Skin epidermis (tissue), 12 donors: ENCODE measurements around the gene GJB5.
"Not testable (repeated sequence)": the region's sequence is repeated elsewhere in the genome, so short reads cannot be mapped to it uniquely, and the experiment has no call there.

Source experiments
- H3K27ac ChIP-seq, 21 experiments: fragments of 200-600 bp; sonication (generic) in 11 of 21; one replicate each; pipeline ENCODE4 v1.5.0; 2020; ENCODE audit warnings: mild to moderate bottlenecking in 3 of 21, inconsistent platforms in 2 of 21, moderate library complexity in 2 of 21
- H3K4me3 ChIP-seq, 7 experiments: fragments of 200-600 bp; sonication (generic) in 2 of 7; one replicate each; pipeline ENCODE4 v1.5.0; 2020; ENCODE audit warnings: inconsistent platforms in 2 of 7, mild to moderate bottlenecking in 2 of 7, moderate library complexity in 1 of 7

Gene GJB5

DNA sequence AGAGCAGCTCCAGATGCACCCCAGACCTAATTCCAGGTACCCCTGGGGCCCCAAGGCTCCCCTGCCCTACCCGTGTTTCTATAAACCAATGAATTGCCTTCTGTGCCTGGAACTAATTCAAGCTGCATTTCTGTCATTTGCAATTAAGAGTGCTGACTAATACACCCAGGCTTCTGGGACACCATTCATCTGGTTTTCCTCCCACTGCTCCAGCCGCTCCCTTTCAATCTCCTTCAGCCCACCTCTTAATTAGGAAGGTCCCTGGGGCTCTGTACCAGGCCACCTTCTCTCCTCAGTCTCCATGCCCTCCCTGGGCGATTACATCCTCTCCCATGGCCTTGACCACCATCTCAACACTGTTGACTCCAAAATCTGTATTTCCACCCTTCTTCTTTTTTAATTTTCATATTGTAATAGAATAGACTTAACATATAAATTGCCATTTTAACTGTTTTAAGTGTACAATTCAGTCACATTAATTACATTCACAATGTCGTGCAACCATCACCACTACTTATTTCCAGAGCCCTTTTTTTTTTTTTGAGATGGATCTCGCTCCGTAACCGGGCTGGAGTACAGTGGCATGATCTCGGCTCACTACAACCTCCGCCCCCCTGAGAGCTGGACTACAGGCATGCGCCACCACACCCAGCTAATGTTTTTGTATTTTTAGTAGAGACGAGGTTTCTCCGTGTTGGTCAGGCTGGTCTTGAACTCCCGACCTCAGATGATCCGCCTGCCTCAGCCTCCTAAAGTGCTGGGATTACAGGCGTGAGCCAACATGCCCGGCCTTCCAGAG is 16.9 kb downstream of the GJB5 start:
- Histone ChIP-seq H3K27ac (peak overlapping the region in 12 of 21 experiments; percentile 2 to 77 (median 60)), H3K4me3 (no peak overlapping the region)

DNA sequence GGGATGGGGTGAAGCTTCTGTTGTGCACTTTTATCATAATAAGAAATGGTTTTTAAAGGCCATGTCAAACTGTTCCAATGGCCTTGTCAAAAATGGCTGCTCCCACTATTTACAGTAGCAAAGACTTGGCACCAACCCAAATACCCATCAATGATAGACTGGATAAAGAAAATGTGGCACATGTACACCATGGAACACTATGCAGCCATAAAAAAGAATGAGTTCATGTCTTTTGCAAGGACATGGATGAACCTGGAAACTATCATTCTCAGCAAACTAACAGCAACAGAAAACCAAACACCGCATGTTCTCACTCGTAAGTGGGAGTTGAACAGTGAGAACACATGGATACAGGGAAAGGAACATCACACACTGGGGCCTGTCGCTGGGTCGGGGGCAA is 18.3 kb downstream of the GJB5 start:
- not testable (repeated sequence) for H3K4me3 ChIP-seq, H3K27ac ChIP-seq

- H3K27ac ChIP-seq = peak overlapping the region in 1 of 21 experiments; percentile 54
- no peak overlapping the region for H3K4me3 ChIP-seq
These were observed 20.1 kb downstream of the GJB5 start for GRCh38 chr1:34774957-34775356.

DNA sequence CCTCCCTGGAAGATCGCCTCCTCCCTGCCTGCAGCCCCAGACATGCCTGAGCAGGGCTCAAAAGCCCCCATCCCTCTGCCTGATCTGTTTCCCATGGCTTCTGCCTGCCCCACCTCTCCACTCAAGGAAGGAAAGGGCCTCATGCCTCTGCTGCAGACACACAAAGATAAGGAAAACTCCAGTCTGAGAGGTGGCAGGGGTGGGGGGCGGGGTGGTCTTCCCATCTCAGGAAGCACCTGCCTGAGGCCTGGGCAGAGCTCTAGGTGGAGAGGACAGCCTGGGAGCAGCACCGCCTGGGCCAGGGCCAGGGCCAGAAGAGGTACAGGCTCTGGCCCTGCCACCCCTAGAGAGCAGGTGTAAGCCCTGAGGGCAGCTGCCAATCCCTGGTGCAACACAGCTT is 22.1 kb downstream of the GJB5 start:
- no peak overlapping the region for H3K4me3 ChIP-seq
- peak overlapping the region in 7 of 21 experiments; percentile 32 to 66 (median 49) for H3K27ac ChIP-seq

DNA sequence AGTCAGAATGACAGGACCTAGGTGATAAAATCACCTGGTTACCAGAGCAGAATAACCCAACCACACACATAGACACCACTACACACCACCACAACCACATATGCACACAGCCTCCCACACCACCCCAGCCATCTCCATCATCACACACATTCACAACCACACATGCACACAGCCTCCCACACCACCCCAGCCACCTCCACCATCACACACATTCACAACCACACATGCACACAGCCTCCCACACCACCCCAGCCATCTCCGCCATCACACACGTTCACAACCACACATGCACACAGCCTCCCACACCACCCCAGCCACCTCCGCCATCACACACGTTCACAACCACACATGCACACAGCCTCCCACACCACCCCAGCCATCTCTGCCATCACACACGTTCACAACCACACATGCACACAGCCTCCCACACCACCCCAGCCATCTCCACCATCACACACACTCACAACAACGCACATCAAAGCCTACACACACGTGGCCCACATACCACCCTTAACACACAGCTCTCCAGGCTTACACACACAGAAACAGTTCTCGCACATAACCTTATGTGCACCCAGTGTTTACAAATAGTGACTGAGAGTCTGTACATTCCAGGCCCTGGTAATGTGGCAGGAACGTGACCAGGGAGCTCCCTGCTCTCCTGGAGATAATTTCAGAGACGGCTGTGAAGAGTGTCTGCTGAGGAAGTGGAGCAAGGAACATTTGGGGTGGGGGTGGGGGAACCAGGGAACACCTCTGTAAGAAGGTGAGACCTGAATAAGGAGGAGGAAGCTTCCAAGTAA is 22.9 kb downstream of the GJB5 start:
- H3K27ac ChIP-seq = peak overlapping the region in 4 of 21 experiments; percentile 6 to 66 (median 51)
- no peak overlapping the region for H3K4me3 ChIP-seq

DNA sequence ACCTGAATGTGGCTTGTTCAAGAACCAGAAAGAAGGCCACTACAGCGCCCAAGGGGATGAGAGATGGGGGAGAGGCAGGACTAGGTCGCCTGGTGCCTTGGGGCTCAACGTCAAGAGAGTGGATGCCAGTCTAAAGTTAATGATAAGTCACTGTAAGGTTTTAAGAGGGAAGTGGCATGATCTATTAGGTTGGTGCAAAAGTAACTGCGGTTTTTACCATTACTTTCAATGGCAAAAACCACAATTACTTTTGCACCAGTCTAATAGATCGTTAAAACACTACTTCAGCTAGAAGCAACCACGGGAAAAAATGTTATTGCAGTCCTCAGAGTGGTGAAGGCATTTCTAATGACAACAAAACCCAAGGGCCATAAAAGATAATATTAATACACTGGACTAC is 23.5 kb downstream of the GJB5 start:
- peak overlapping the region in 1 of 21 experiments; percentile 6 for H3K27ac ChIP-seq
- no peak overlapping the region for H3K4me3 ChIP-seq

DNA sequence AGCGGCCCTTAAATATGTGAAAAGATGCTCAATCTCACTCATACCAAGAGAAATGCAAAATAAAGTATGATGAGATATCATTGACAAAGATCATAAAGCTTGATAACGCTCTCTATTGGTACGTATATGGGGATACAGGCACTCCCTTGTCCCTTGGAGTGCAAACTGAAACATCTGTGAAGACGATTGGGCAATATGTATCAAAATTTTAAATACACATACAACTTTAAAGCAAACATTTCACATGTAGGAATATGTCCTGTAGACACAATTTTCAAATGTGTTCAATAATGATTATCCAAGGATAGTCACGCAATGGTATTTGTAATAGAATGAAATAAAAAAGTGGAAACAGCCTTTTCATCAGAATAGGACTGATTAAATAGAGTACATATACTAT is 24.2 kb downstream of the GJB5 start:
- peak overlapping the region in 2 of 21 experiments; percentile 27 to 99 for H3K27ac ChIP-seq
- no peak overlapping the region for H3K4me3 ChIP-seq

GRCh38 chr1:34779526-34779925 is 24.7 kb downstream of the GJB5 start:
- H3K27ac ChIP-seq = peak overlapping the region in 7 of 21 experiments; percentile 12 to 99 (median 42)
- no peak overlapping the region for H3K4me3 ChIP-seq

DNA sequence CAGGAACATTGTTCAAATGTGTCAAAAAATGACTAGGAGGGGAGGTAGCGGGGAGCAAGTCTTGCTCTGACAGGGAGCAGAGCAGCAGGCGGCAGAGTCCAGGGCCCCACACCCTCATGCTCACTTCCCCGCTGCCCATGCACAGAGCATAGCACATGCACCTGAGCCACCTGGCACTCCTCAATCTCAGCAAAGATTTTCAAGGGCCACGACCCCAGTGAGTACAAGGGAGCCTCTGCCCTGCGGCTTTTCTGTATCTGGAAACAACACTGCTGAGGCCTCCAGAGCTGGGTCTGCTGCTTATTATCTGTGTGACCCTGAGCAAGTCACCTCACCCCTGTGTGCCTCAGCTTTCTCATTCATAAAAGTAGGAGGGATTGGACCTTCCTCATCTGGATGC is 25.1 kb downstream of the GJB5 start:
- H3K4me3 ChIP-seq = no peak overlapping the region
- H3K27ac ChIP-seq = peak overlapping the region in 10 of 21 experiments; percentile 12 to 99 (median 44)

GRCh38 chr1:34780528-34780927 is 25.7 kb downstream of the GJB5 start:
- Histone ChIP-seq H3K27ac (peak overlapping the region in 13 of 21 experiments; percentile 82 to 99 (median 95)), H3K4me3 (peak overlapping the region in 4 of 7 experiments; percentile 31 to 77 (median 40))

DNA sequence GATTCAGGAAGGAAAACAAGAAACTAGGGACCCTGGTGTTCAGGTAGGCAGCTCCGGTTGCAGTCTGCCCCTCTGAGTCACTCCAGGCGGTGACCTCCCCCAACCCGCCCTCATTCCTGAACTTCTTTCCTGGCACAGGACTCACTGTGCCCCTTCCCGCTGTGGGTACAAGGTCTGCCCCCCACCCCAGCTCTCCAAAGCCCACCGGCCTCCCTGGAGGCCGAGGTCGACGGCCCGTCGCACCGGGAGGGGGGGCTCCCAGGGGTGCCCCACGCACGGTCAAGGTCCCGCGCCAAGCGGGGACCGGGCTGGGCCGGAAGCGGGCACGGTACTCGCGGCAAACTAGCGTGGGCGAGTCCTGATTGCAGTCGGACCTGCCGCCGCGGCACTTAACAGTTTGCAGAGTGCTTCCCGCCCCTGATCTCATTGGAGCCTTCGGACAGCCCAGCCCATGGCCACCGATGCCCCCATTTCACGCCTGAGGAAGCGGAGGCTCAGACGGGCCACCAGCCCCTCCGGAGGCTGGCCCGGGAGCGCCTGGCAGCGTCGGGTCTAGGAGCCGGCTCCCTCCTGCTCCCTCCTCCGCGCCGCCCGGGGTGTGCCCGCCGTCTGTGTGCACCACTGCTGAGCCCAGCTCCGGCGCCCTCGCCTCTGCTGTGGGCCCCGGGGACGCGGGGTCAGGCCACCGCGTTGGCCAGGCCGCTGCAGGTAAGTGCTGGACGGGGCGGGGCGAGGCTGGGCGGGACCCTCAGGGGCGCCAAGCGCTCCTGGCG is 26.4 kb downstream of the GJB5 start, which contains the start of gene GJB3:
Gene GJB3 (plus strand): TSS at position 144 of the 773 bp plus-strand sequence. CDS start 3,549 bp downstream, outside the sequence.
- H3K4me3 ChIP-seq = peak within 1 kb of the TSS; percentile 31 to 77 (median 46)

GRCh38 chr1:34781844-34782391 is 27.1 kb downstream of the GJB5 start:
- Histone ChIP-seq H3K4me3 (peak overlapping the region; percentile 31 to 77 (median 46)), H3K27ac (peak overlapping the region; percentile 82 to 99 (median 92))

More for the DNA sequence above, 26.4 kb downstream of the GJB5 start, which contains the start of gene GJB3:
- peak within 1 kb of the TSS; percentile 82 to 99 (median 92) for H3K27ac ChIP-seq

DNA sequence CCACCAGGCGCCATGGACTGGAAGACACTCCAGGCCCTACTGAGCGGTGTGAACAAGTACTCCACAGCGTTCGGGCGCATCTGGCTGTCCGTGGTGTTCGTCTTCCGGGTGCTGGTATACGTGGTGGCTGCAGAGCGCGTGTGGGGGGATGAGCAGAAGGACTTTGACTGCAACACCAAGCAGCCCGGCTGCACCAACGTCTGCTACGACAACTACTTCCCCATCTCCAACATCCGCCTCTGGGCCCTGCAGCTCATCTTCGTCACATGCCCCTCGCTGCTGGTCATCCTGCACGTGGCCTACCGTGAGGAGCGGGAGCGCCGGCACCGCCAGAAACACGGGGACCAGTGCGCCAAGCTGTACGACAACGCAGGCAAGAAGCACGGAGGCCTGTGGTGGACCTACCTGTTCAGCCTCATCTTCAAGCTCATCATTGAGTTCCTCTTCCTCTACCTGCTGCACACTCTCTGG is 29.9 kb downstream of the GJB5 start:
- H3K4me3 ChIP-seq = no peak overlapping the region

GRCh38 chr1:34785231-34785874 is 30.5 kb downstream of the GJB5 start:
- no peak overlapping the region for H3K4me3 ChIP-seq
- no peak overlapping the region for H3K27ac ChIP-seq

More for the DNA sequence above, 29.9 kb downstream of the GJB5 start:
- peak overlapping the region in 1 of 21 experiments; percentile 73 for H3K27ac ChIP-seq

GRCh38 chr1:34785875-34786470 is 31.1 kb downstream of the GJB5 start:
- no peak overlapping the region for H3K4me3 ChIP-seq
- H3K27ac ChIP-seq = no peak overlapping the region

DNA sequence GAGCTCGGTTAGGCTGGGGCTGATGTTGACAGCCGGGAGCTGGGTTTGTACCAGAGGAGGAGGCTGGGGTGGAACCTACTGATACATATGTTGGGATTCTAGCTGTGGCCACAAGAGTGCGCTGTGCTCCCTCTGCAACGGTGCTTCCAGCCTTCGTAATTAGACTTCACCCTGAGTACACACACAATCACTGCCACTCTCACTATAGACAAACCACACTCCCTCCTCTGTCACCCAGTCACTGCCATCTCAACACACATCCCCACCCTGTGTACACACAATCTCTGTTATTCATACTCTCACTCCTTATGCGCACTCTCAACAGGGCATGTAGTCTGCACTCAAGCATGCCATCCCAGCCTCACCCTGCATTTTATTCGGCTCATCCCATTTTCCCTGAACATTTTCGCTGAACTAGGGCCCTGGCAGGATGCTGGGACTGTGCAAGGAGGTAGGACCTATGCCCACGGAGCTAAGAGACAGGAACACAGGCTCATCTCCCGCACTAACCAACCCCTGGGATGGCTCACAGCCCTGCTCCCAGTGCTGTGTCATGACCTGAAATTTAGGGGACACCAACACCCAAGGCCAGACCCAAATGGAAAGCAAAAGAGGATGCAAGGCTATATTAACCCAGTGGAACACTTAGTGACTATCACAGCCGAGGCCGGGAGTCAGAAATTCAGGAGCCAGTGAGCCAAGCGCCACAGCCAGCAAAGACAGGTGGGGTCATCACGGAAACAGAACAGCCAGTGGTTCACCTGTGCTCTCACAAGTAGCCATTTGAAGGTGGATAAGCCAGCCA is 31.9 kb downstream of the GJB5 start:
- Histone ChIP-seq H3K27ac (peak overlapping the region in 1 of 21 experiments; percentile 0), H3K4me3 (no peak overlapping the region)
